ENCODE measurements around the gene ITGAD. TPM values are rescaled to one million over a fixed set of nuclear protein-coding genes. Genes with fewer than 3 reads are reported as not detected.

The ITGAD gene
- total and polyA plus RNA-seq, 2 donors from 2014 or later: 0.13 TPM; not detected in 1

GRCh38 chr16:31461201-31461920 is 68.2 kb downstream of the ITGAD start:
- DNase-seq: peak in 1 of 5 donors; percentile 41
- Histone ChIP-seq H3K27me3 (ENCODE audit: control insufficient read depth, insufficient read depth, low read length) (no peaks in the 10 kb centered on the region), H3K9me3 (ENCODE audit: control insufficient read depth in 2 of 3, insufficient read depth in 1 of 3, low read length in 3 of 3) (no peaks in the 10 kb centered on the region), H3K9ac (ENCODE audit: low read length in 3 of 3) (no peak overlapping the region), H3K36me3 (ENCODE audit: control insufficient read depth in 2 of 3, insufficient read depth in 3 of 3, low read length in 3 of 3) (peaks cover 0 to 6% (median 2%) of the 10 kb centered on the region in 3 donors), H3K27ac (ENCODE audit: low read depth in 2 of 2, low read length in 2 of 2) (no peak overlapping the region), H3K4me3 (ENCODE audit: low read length in 3 of 3) (no peak overlapping the region), H3K4me1 (ENCODE audit: control insufficient read depth in 2 of 3, insufficient read depth in 2 of 3, low read depth in 1 of 3, low read length in 3 of 3) (peaks cover 3 to 23% (median 13%) of the 10 kb centered on the region in 3 donors)
- no peak for FAIRE-seq
- no peak for TF ChIP-seq CTCF (IDR thresholded peaks at IDR 0.05; ENCODE audit: borderline replicate concordance, extremely low read depth, insufficient read depth)
- intact Hi-C loops (cut with DNase I): no loop called here

- peak in 1 of 5 donors; percentile 77 for DNase-seq
- Histone ChIP-seq H3K9ac (ENCODE audit: low read length in 3 of 3) (no peak overlapping the region), H3K4me3 (ENCODE audit: low read length in 3 of 3) (no peak overlapping the region), H3K4me1 (ENCODE audit: control insufficient read depth in 2 of 3, insufficient read depth in 2 of 3, low read depth in 1 of 3, low read length in 3 of 3) (peaks cover 3 to 18% (median 13%) of the 10 kb centered on the region in 3 donors), H3K9me3 (ENCODE audit: control insufficient read depth in 2 of 3, insufficient read depth in 1 of 3, low read length in 3 of 3) (no peaks in the 10 kb centered on the region), H3K27me3 (ENCODE audit: control insufficient read depth, insufficient read depth, low read length) (no peaks in the 10 kb centered on the region), H3K27ac (ENCODE audit: low read depth in 2 of 2, low read length in 2 of 2) (no peak overlapping the region), H3K36me3 (ENCODE audit: control insufficient read depth in 2 of 3, insufficient read depth in 3 of 3, low read length in 3 of 3) (peaks cover 0 to 7% (median 2%) of the 10 kb centered on the region in 3 donors)
- intact Hi-C loops (cut with DNase I): no loop called here
- no peak for TF ChIP-seq CTCF (IDR thresholded peaks at IDR 0.05; ENCODE audit: borderline replicate concordance, extremely low read depth, insufficient read depth)
- FAIRE-seq: no peak
These were observed 69.0 kb downstream of the ITGAD start for GRCh38 chr16:31461921-31462804.

- Histone ChIP-seq H3K9ac (ENCODE audit: low read length in 3 of 3) (no peak overlapping the region), H3K27ac (ENCODE audit: low read depth in 2 of 2, low read length in 2 of 2) (no peak overlapping the region), H3K4me3 (ENCODE audit: low read length in 3 of 3) (no peak overlapping the region), H3K27me3 (ENCODE audit: control insufficient read depth, insufficient read depth, low read length) (no peaks in the 10 kb centered on the region), H3K4me1 (ENCODE audit: control insufficient read depth in 2 of 3, insufficient read depth in 2 of 3, low read depth in 1 of 3, low read length in 3 of 3) (peaks cover 3 to 12% (median 5%) of the 10 kb centered on the region in 3 donors), H3K9me3 (ENCODE audit: control insufficient read depth in 2 of 3, insufficient read depth in 1 of 3, low read length in 3 of 3) (no peaks in the 10 kb centered on the region), H3K36me3 (ENCODE audit: control insufficient read depth in 2 of 3, insufficient read depth in 3 of 3, low read length in 3 of 3) (peaks cover 0 to 10% (median 2%) of the 10 kb centered on the region in 3 donors)
- intact Hi-C loops (cut with DNase I): no loop called here
- FAIRE-seq: no peak
- peak in 1 of 5 donors; percentile 74 for DNase-seq
- no peak for TF ChIP-seq CTCF (IDR thresholded peaks at IDR 0.05; ENCODE audit: borderline replicate concordance, extremely low read depth, insufficient read depth)
These were observed 71.2 kb downstream of the ITGAD start for GRCh38 chr16:31464348-31464769.

All from kidney (tissue), 14 donors.